SU-DHL-6 (cell line): Measurements from ENCODE around the gene MEIS3.
A peak's percentile ranks its signal among the peaks of the same experiment; 100 is the strongest.

Source experiments
- H2AFZ ChIP-seq: fragments of 200-600 bp; sonication (generic); 2 replicates; pipeline ENCODE4 v1.6.1; 2014; ENCODE audit warnings: low read depth, mild to moderate bottlenecking, moderate library complexity, mixed read lengths, antibody characterized with exemption, low read length; ENCODE audit not compliant: severe bottlenecking
- H3F3A ChIP-seq: fragments of 200-600 bp; shearing (Covaris generic); 2 replicates; pipeline ENCODE4 v1.6.0; 2016; ENCODE audit warnings: antibody characterized with exemption, mild to moderate bottlenecking; ENCODE audit not compliant: insufficient read depth
- H3K27ac ChIP-seq: fragments of 200-600 bp; sonication (generic); 2 replicates; pipeline ENCODE4 v1.5.1; 2016; ENCODE audit warnings: low read depth, mild to moderate bottlenecking, low read length, moderate library complexity, mixed read lengths
- H3K27me3 ChIP-seq: fragments of 200-600 bp; sonication (generic), shearing (Covaris generic); 2 replicates; pipeline ENCODE4 v1.6.0; 2014; ENCODE audit warnings: mild to moderate bottlenecking, low read length
- H3K36me3 ChIP-seq: fragments of 200-600 bp; sonication (generic); 2 replicates; pipeline ENCODE4 v1.6.1; 2014; ENCODE audit warnings: mild to moderate bottlenecking, low read length, mixed read lengths
- H3K4me2 ChIP-seq: fragments of 300-600, 200-600 bp; shearing (Covaris generic), sonication (generic); 2 replicates; pipeline ENCODE4 v1.6.0; 2014; ENCODE audit warnings: low read length, low read depth, mild to moderate bottlenecking; ENCODE audit not compliant: poor library complexity, severe bottlenecking
- H3K4me3 ChIP-seq: fragments of 200-600 bp; sonication (generic); 2 replicates; pipeline ENCODE4 v1.5.1; 2014; ENCODE audit warnings: antibody characterized with exemption, low read length, mild to moderate bottlenecking, mixed read lengths; ENCODE audit not compliant: insufficient read depth, poor library complexity, severe bottlenecking
- H3K79me2 ChIP-seq: fragments of 200-600 bp; sonication (generic); 2 replicates; pipeline ENCODE4 v1.6.1; 2014; ENCODE audit warnings: mild to moderate bottlenecking, low read length, moderate library complexity; ENCODE audit not compliant: insufficient read depth
- H3K9ac ChIP-seq: fragments of 200-600 bp; sonication (generic); 2 replicates; pipeline ENCODE4 v1.7.0; 2014; ENCODE audit warnings: mild to moderate bottlenecking, low read length
- H3K9me2 ChIP-seq: fragments of 200-600 bp; sonication (generic); replicated peaks from 2 replicates; pipeline ENCODE4 v1.6.1; 2014; ENCODE audit warnings: low read length; ENCODE audit not compliant: insufficient read depth
- H3K9me3 ChIP-seq: fragments of 200-600 bp; sonication (generic); 2 replicates; pipeline ENCODE4 v1.6.1; 2014; ENCODE audit warnings: low read length, mixed read lengths; ENCODE audit not compliant: insufficient read depth
- H4K20me1 ChIP-seq: fragments of 200-600 bp; sonication (generic); 2 replicates; pipeline ENCODE4 v1.6.1; 2014; ENCODE audit warnings: low read depth, mild to moderate bottlenecking, antibody characterized with exemption, low read length, moderate library complexity, mixed read lengths
- CTCF ChIP-seq: fragments of 200-600 bp; sonication (generic); IDR thresholded peaks from one replicate; pipeline ENCODE4 v1.5.1; 2017; ENCODE audit warnings: antibody characterized with exemption, mild to moderate bottlenecking, low read length, moderate library complexity; ENCODE audit not compliant: insufficient read depth, poor library complexity, severe bottlenecking
- EZH2phosphoT487 ChIP-seq: fragments of 200-600 bp; sonication (generic), shearing (Covaris generic); conservative IDR thresholded peaks from 2 replicates; pipeline ENCODE4 v1.6.1; 2018; ENCODE audit warnings: mild to moderate bottlenecking, antibody characterized with exemption, low read length, moderate library complexity, mixed read lengths

The MEIS3 gene

GRCh38 chr19:47434088-47434487, 14.8 kb upstream of the MEIS3 start:
- H3K9me3 ChIP-seq, result no peaks in the 10 kb centered on the region
- H3K36me3 ChIP-seq, result no peaks in the 10 kb centered on the region
- H2AFZ ChIP-seq, result no peak overlapping the region
- H3K4me2 ChIP-seq, result no peak overlapping the region
- H3K27ac ChIP-seq, result no peak overlapping the region
- H3K9ac ChIP-seq, result no peak overlapping the region
- no peak overlapping the region for H3K4me3 ChIP-seq
- H3K27me3 ChIP-seq, result no peaks in the 10 kb centered on the region
- H3K79me2 ChIP-seq, result no peaks in the 10 kb centered on the region
- no peaks in the 10 kb centered on the region for H3F3A ChIP-seq
- no peaks in the 10 kb centered on the region for H4K20me1 ChIP-seq
- TF ChIP-seq EZH2phosphoT487 (no peak), CTCF (no peak)
- H3K9me2 ChIP-seq, result no peaks in the 10 kb centered on the region

GRCh38 chr19:47433121-47433520, 13.8 kb upstream of the MEIS3 start:
- Histone ChIP-seq H3K4me3 (no peak overlapping the region), H3K9me2 (no peaks in the 10 kb centered on the region), H3K27me3 (no peaks in the 10 kb centered on the region), H3K9me3 (no peaks in the 10 kb centered on the region), H3K4me2 (no peak overlapping the region), H4K20me1 (no peaks in the 10 kb centered on the region), H3K9ac (no peak overlapping the region), H3K36me3 (no peaks in the 10 kb centered on the region), H3K79me2 (no peaks in the 10 kb centered on the region), H2AFZ (no peak overlapping the region), H3F3A (peaks cover under 1% of the 10 kb centered on the region; the same call in 1 of the 2 replicates), H3K27ac (no peak overlapping the region)
- no peak for TF ChIP-seq EZH2phosphoT487
- no peak for TF ChIP-seq CTCF

- no peaks in the 10 kb centered on the region for H3K9me3 ChIP-seq
Observed at GRCh38 chr19:47432499-47432898, 13.2 kb upstream of the MEIS3 start.

More at GRCh38 chr19:47432499-47432898, 13.2 kb upstream of the MEIS3 start:
- H3K27ac ChIP-seq, result no peak overlapping the region
- H3K79me2 ChIP-seq, result no peaks in the 10 kb centered on the region
- no peak overlapping the region for H3K4me2 ChIP-seq
- no peak for TF ChIP-seq CTCF
- no peak for TF ChIP-seq EZH2phosphoT487
- no peaks in the 10 kb centered on the region for H4K20me1 ChIP-seq
- H3F3A ChIP-seq, result peaks cover 7% of the 10 kb centered on the region
- no peak overlapping the region for H3K9ac ChIP-seq
- H3K9me2 ChIP-seq, result no peaks in the 10 kb centered on the region
- H3K4me3 ChIP-seq, result no peak overlapping the region
- no peaks in the 10 kb centered on the region for H3K36me3 ChIP-seq
- H3K27me3 ChIP-seq, result no peaks in the 10 kb centered on the region
- H2AFZ ChIP-seq, result peak overlapping the region; percentile 10
